ENCODE results near the gene WIPF1. TPM values are rescaled to one million over a fixed set of nuclear protein-coding genes. Genes with fewer than 3 reads are reported as not detected.

The WIPF1 gene
- total and polyA plus RNA-seq, 3 experiments from 2014 or later = 200 to 326 (median 317) TPM

DNA sequence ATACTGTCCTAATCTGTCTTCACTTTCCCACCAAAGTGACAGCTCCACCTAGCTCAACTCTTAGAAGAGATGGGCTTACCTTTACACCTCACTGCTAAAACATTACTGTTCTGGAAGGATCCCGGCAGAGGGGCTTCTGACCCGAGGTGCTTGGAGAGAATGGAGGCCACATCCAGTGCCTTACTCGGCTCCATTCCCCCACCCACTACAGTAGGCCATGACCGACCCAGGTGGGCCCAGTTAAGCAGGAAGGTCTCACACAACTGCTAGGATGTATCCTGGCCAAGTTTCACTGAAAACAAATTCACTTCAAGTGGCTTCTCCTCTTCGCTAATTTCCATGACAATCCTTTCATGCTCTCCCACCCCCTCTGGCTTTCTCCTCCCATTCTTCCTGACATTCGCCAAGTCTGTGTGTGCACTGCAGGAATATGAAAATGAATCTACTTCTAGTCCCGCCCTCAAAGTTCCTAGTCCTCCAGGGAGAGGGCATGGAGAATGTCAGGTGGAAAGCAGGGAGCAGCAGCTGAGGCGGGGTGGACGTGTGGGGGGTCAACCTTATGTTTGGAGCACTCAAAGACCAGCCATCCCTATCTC lies 11.8 kb downstream of the WIPF1 start:
- H3K4me1 ChIP-seq (ENCODE audit: insufficient read depth, low read length) = peaks cover 95% of the 10 kb centered on the region
- POLR2A ChIA-PET = interaction anchor here (1.1 kb wide), 1 partner anchor 14 kb away, joined by 3 read pairs; no protein-coding TSS in a partner anchor
- H3K36me3 Mint-ChIP-seq = peaks cover 0 to 91% (median 21%) of the 10 kb centered on the region in 3 donors
- no peaks in the 10 kb centered on the region for H3K27me3 ChIP-seq (ENCODE audit: insufficient read depth, low read length, poor library complexity, severe bottlenecking)
- H3K9me3 ChIP-seq (ENCODE audit: low read length) = no peaks in the 10 kb centered on the region
- CTCF ChIA-PET = interaction anchor here (1.2 to 1.9 kb wide), 5 partner anchors 8 to 123 kb away, joined by 3 to 12 read pairs (median 6); no protein-coding TSS in a partner anchor
- H3K27ac ChIP-seq (ENCODE audit: low read depth, low read length) = no peak overlapping the region
- peaks cover 69% of the 10 kb centered on the region for H3K36me3 ChIP-seq (ENCODE audit: insufficient read depth, low read length)
- peaks cover 0 to 1% of the 10 kb centered on the region in 2 donors for H3K27me3 Mint-ChIP-seq
- H3K4me1 Mint-ChIP-seq = peaks cover 87 to 100% (median 99%) of the 10 kb centered on the region in 3 donors
- peak overlapping the region; percentile 38 to 84 (median 73) for H3K4me3 Mint-ChIP-seq
- H3K4me3 ChIP-seq (ENCODE audit: low read length) = no peak overlapping the region
- no peaks in the 10 kb centered on the region for H3K9me3 Mint-ChIP-seq
- no peak for DNase-seq
- H3K27ac Mint-ChIP-seq = peak overlapping the region; percentile 83 to 99 (median 95)

DNA sequence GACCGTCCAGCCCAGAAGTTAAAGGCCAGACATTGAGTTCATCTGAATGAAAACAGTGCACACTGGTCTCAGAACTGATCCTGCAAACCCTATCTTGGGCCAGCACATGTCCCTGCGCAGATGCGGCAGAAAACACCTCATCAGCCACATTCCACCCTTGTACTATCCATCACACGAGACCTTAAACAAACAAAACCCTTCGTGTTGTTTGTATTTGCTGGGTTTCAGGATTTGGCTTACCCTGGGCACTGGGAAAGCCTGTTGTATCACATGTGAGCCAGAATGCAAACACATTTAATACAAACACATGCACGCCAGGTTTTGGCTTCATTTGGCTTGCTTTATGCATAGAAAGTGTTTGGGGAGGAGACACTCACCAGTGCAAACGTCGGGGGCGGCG lies 12.5 kb downstream of the WIPF1 start:
- CTCF ChIA-PET = interaction anchor here (1.5 to 15.4 kb wide), 3 partner anchors 9 to 122 kb away, joined by 3 to 167 read pairs (median 6); partner anchors contain the start of gene WIPF1
- Mint-ChIP-seq H3K9me3 (no peaks in the 10 kb centered on the region), H3K4me1 (peaks cover 87 to 100% (median 99%) of the 10 kb centered on the region in 3 donors), H3K27me3 (peaks cover 0 to 1% of the 10 kb centered on the region in 2 donors), H3K27ac (peak overlapping the region in 7 of 8 donors; percentile 83 to 96 (median 93)), H3K4me3 (peak overlapping the region; percentile 25 to 84 (median 61)), H3K36me3 (peaks cover 3 to 92% (median 26%) of the 10 kb centered on the region in 3 donors)
- no peak for DNase-seq
- Histone ChIP-seq H3K27me3 (ENCODE audit: insufficient read depth, low read length, poor library complexity, severe bottlenecking) (no peaks in the 10 kb centered on the region), H3K9me3 (ENCODE audit: low read length) (no peaks in the 10 kb centered on the region), H3K4me3 (ENCODE audit: low read length) (no peak overlapping the region), H3K36me3 (ENCODE audit: insufficient read depth, low read length) (peaks cover 75% of the 10 kb centered on the region), H3K27ac (ENCODE audit: low read depth, low read length) (no peak overlapping the region), H3K4me1 (ENCODE audit: insufficient read depth, low read length) (peaks cover 93% of the 10 kb centered on the region)
- POLR2A ChIA-PET = no interaction called here

DNA sequence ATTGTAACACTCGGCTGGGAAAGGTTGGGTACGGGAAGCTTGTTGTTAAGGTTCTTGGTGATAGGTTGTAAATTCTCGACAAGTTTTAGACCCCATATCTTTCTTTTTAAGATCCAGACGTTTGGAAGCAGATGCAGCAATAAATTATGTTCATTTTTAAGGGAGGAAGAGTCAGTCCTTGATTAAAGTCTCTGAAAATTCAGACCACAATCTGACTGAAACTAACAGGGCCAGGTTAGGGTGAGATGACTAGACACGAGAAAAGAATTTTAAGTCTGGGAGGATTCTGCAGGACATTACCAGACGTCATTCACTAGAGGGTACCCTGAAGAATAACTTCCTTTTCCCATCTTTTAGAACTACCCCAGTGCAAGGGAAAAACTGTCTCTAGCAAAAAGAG lies 16.1 kb downstream of the WIPF1 start:
- no peaks in the 10 kb centered on the region for H3K9me3 ChIP-seq (ENCODE audit: low read length)
- peak overlapping the region in 6 of 7 donors; percentile 7 to 57 (median 34) for H3K4me3 Mint-ChIP-seq

DNA sequence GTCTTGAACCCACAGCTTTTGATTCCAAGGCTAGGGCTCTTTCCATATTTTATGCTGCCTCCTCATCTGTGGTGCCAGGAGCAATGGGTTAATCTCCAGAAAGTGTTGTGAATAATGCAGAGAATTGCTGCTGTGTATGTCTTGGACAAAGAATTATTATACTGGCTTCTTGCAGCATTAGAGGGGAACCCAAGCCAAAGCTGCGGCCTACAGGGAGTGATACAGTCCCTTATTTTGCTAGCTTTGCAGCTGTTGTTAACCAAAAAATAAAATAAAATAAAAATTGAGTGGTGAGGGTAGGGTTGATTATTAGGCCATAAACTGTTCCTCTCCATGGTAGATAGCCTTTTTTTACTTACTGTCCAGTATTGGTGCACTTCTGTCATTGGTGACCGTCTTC lies 16.7 kb downstream of the WIPF1 start:
- Mint-ChIP-seq H3K4me3 (peak overlapping the region in 5 of 7 donors; percentile 2 to 57 (median 13)), H3K27me3 (no peaks in the 10 kb centered on the region), H3K4me1 (peaks cover 74 to 97% (median 93%) of the 10 kb centered on the region in 3 donors), H3K27ac (peak overlapping the region; percentile 78 to 96 (median 92)), H3K36me3 (peaks cover 4 to 98% (median 22%) of the 10 kb centered on the region in 3 donors), H3K9me3 (no peaks in the 10 kb centered on the region)
- ChIA-PET CTCF (interaction anchor here (1.0 to 15.4 kb wide), 6 partner anchors 9 to 118 kb away, joined by 3 to 167 read pairs (median 9); partner anchors contain the start of gene WIPF1), POLR2A (no interaction called here)
- Histone ChIP-seq H3K36me3 (ENCODE audit: insufficient read depth, low read length) (peaks cover 90% of the 10 kb centered on the region), H3K27ac (ENCODE audit: low read depth, low read length) (no peak overlapping the region), H3K27me3 (ENCODE audit: insufficient read depth, low read length, poor library complexity, severe bottlenecking) (no peaks in the 10 kb centered on the region), H3K9me3 (ENCODE audit: low read length) (no peaks in the 10 kb centered on the region), H3K4me3 (ENCODE audit: low read length) (no peak overlapping the region), H3K4me1 (ENCODE audit: insufficient read depth, low read length) (peaks cover 74% of the 10 kb centered on the region)
- DNase-seq = no peak

More for the DNA sequence above, 16.1 kb downstream of the WIPF1 start:
- H3K9me3 Mint-ChIP-seq = no peaks in the 10 kb centered on the region
- ChIA-PET CTCF (interaction anchor here (1.0 to 15.4 kb wide), 5 partner anchors 9 to 119 kb away, joined by 3 to 167 read pairs (median 13); partner anchors contain the start of gene WIPF1), POLR2A (interaction anchor here (1.1 to 1.2 kb wide), 2 partner anchors 13 to 15 kb away, joined by 4 to 5 read pairs; no protein-coding TSS in a partner anchor)
- H3K4me1 Mint-ChIP-seq = peaks cover 78 to 99% (median 97%) of the 10 kb centered on the region in 3 donors
- Histone ChIP-seq H3K27me3 (ENCODE audit: insufficient read depth, low read length, poor library complexity, severe bottlenecking) (no peaks in the 10 kb centered on the region), H3K4me1 (ENCODE audit: insufficient read depth, low read length) (peaks cover 79% of the 10 kb centered on the region), H3K36me3 (ENCODE audit: insufficient read depth, low read length) (peaks cover 87% of the 10 kb centered on the region), H3K4me3 (ENCODE audit: low read length) (no peak overlapping the region), H3K27ac (ENCODE audit: low read depth, low read length) (no peak overlapping the region)
- peaks cover 0 to 1% of the 10 kb centered on the region in 2 donors for H3K27me3 Mint-ChIP-seq
- H3K27ac Mint-ChIP-seq = peak overlapping the region; percentile 88 to 98 (median 92)
- no peak for DNase-seq
- H3K36me3 Mint-ChIP-seq = peaks cover 4 to 97% (median 22%) of the 10 kb centered on the region in 3 donors

DNA sequence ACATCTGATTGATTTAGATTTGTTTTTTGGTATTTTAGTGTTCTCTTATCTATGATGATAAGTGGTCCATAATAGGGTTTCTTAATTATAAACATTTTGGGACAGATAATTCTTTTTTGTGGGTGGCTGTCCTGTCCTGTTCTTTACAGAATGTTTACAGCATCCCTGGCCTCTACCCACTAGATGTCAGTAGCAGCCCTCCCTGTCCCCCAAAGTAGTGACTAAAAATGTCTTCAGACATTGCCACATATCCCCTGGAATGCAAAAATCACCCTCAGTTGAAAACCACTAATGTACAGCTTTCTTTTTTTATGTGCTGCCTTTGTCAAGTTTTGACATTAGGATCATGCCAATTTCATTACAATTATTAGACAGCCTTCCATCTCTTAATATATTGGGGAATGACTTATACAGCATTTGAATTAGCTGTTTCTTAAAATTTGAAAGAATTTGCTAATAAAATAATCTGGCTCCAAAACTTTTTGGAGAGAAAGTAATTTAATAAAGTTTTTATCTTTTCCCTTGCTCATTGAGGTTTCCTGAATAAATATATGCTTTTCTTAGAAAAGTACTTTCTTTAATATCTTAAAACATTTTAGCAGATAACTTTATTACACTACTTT lies 19.5 kb downstream of the WIPF1 start:
- peaks cover 80 to 96% (median 93%) of the 10 kb centered on the region in 3 donors for H3K4me1 Mint-ChIP-seq
- H3K36me3 ChIP-seq (ENCODE audit: insufficient read depth, low read length) = peaks cover 67% of the 10 kb centered on the region
- H3K4me3 ChIP-seq (ENCODE audit: low read length) = no peak overlapping the region
- POLR2A ChIA-PET = interaction anchor here (0.6 to 1.0 kb wide), 4 partner anchors 15 to 210 kb away, joined by 3 to 13 read pairs (median 4); no protein-coding TSS in a partner anchor
- H3K4me1 ChIP-seq (ENCODE audit: insufficient read depth, low read length) = peaks cover 65% of the 10 kb centered on the region
- H3K27me3 ChIP-seq (ENCODE audit: insufficient read depth, low read length, poor library complexity, severe bottlenecking) = no peaks in the 10 kb centered on the region
- H3K9me3 ChIP-seq (ENCODE audit: low read length) = no peaks in the 10 kb centered on the region
- DNase-seq = peak; percentile 34 to 73 (median 64)
- peaks cover 10 to 98% (median 31%) of the 10 kb centered on the region in 3 donors for H3K36me3 Mint-ChIP-seq
- H3K27ac ChIP-seq (ENCODE audit: low read depth, low read length) = no peak overlapping the region
- H3K4me3 Mint-ChIP-seq = peak overlapping the region in 1 of 7 donors; percentile 15
- no peaks in the 10 kb centered on the region for H3K27me3 Mint-ChIP-seq
- CTCF ChIA-PET = interaction anchor here (0.7 to 15.4 kb wide), 14 partner anchors 9 to 121 kb away, joined by 3 to 167 read pairs (median 4); partner anchors contain the start of gene WIPF1
- no peaks in the 10 kb centered on the region for H3K9me3 Mint-ChIP-seq
- H3K27ac Mint-ChIP-seq = peak overlapping the region; percentile 43 to 89 (median 77)

DNA sequence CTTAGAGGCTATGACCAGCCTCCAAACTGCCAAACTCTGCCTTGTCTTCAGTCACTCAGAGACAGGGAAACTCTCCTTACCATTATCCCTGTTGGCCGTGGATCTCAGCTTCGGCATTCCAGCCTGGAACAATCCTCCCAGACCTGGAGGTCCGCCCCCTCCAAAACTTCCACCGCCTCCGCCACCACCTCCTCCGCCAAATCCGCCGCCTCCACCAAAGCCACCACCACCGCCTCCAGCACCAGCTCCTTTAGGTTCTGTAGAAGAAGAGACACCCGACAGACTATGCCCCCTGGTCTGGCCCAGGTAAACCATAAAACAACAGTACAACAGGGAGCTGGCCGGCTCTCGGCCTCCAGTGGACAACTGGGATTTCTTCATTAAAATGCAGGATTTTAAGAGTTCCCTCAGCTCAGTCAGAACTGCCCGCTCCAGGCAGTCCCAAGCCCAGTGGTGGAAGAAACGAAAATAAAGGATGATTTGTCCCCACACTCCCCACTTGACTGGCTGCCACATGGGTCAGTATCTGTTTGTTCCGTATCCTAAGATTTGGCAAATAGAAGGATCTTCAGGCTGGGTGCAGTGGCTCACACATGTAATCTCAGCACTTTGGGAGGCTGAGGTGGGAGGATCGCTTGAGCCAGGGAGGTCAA lies 22.4 kb downstream of the WIPF1 start:
- peak overlapping the region; percentile 10 to 88 (median 78) for H3K27ac Mint-ChIP-seq
- POLR2A ChIA-PET = interaction anchor here (0.6 to 0.7 kb wide), 3 partner anchors 11 to 626 kb away, joined by 3 to 4 read pairs (median 3); no protein-coding TSS in a partner anchor
- Histone ChIP-seq H3K9me3 (ENCODE audit: low read length) (no peaks in the 10 kb centered on the region), H3K4me3 (ENCODE audit: low read length) (no peak overlapping the region), H3K36me3 (ENCODE audit: insufficient read depth, low read length) (peaks cover 65% of the 10 kb centered on the region), H3K4me1 (ENCODE audit: insufficient read depth, low read length) (peaks cover 52% of the 10 kb centered on the region), H3K27me3 (ENCODE audit: insufficient read depth, low read length, poor library complexity, severe bottlenecking) (no peaks in the 10 kb centered on the region), H3K27ac (ENCODE audit: low read depth, low read length) (no peak overlapping the region)
- no peaks in the 10 kb centered on the region for H3K9me3 Mint-ChIP-seq
- no peaks in the 10 kb centered on the region for H3K27me3 Mint-ChIP-seq
- H3K4me1 Mint-ChIP-seq = peaks cover 67 to 88% (median 83%) of the 10 kb centered on the region in 3 donors
- CTCF ChIA-PET = interaction anchor here (0.7 to 15.4 kb wide), 7 partner anchors 14 to 110 kb away, joined by 3 to 167 read pairs (median 4); partner anchors contain the start of genes GPR155 and WIPF1
- DNase-seq = no peak
- peaks cover 24 to 98% (median 33%) of the 10 kb centered on the region in 3 donors for H3K36me3 Mint-ChIP-seq
- no peak overlapping the region for H3K4me3 Mint-ChIP-seq

DNA sequence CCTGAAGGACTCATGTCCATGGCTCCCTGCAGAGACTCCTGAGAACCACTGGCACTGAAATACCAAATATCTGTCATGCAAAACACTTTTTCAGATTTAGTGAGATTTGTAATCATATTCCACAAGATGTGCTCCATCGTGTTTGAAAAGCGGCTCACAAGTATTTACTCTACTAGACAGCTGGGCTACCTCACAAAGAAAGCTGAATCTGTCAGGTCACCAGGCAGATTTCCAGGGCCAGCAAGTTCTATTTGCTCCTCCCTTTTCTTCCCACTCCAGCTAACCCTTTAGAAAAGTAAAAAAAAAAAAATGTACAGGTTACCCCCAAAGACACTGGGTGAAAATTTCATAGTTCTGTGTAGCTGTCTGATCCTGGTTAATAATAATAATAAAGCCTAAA lies 22.9 kb downstream of the WIPF1 start:
- Mint-ChIP-seq H3K9me3 (no peaks in the 10 kb centered on the region), H3K4me3 (peak overlapping the region in 1 of 7 donors; percentile 23), H3K36me3 (peaks cover 26 to 98% (median 36%) of the 10 kb centered on the region in 3 donors), H3K27me3 (no peaks in the 10 kb centered on the region), H3K4me1 (peaks cover 70 to 88% (median 85%) of the 10 kb centered on the region in 3 donors), H3K27ac (peak overlapping the region; percentile 43 to 95 (median 68))
- no peak overlapping the region for H3K27ac ChIP-seq (ENCODE audit: low read depth, low read length)
- ChIA-PET CTCF (interaction anchor here (0.7 to 15.4 kb wide), 8 partner anchors 14 to 142 kb away, joined by 3 to 167 read pairs (median 4); partner anchors contain the start of gene WIPF1), POLR2A (interaction anchor here (0.6 kb wide), 1 partner anchor 626 kb away, joined by 3 read pairs; no protein-coding TSS in a partner anchor)
- no peak for DNase-seq
- H3K36me3 ChIP-seq (ENCODE audit: insufficient read depth, low read length) = peaks cover 65% of the 10 kb centered on the region
- no peaks in the 10 kb centered on the region for H3K9me3 ChIP-seq (ENCODE audit: low read length)
- peaks cover 53% of the 10 kb centered on the region for H3K4me1 ChIP-seq (ENCODE audit: insufficient read depth, low read length)
- H3K4me3 ChIP-seq (ENCODE audit: low read length) = no peak overlapping the region
- H3K27me3 ChIP-seq (ENCODE audit: insufficient read depth, low read length, poor library complexity, severe bottlenecking) = no peaks in the 10 kb centered on the region

Measured in CD8-positive, alpha-beta memory T cell (primary cell).